Activated CD8-positive, alpha-beta T cell treated with anti-CD3 and anti-CD28 coated beads for 36 hours (primary cell): ENCODE data around the gene COL18A1. TPM values are rescaled to one million over a fixed set of nuclear protein-coding genes. Genes with fewer than 3 reads are reported as not detected.

ENCODE experiments used
- ATAC-seq: fragments of 200-7000 bp; cut with Tn5 transposase; one replicate; pipeline ENCODE4 v1.10.0; 2021; ENCODE audit warnings: mild to moderate bottlenecking, moderate library complexity
- CTCF ChIA-PET: fragments of 350-600 bp; sonication (Branson Sonifier 250); formaldehyde crosslinking; loops from one replicate; lab custom pipeline; 2021; ENCODE audit warnings: antibody characterized with exemption; lab: Charles Lee
- POLR2A ChIA-PET: fragments of 350-600 bp; sonication (Branson Sonifier 250); formaldehyde crosslinking; loops from one replicate; lab custom pipeline; 2021; ENCODE audit warnings: antibody characterized with exemption; lab: Charles Lee
- DNase-seq: peaks from one replicate; pipeline ENCODE4 v3.0.0-alpha.2; 2020
- H3K27ac Mint-ChIP-seq: one replicate; pipeline ENCODE4 v1.8.0; 2021; ENCODE audit warnings: mild to moderate bottlenecking, mixed read lengths
- H3K27me3 Mint-ChIP-seq: one replicate; pipeline ENCODE4 v1.8.0; 2021; ENCODE audit warnings: mixed read lengths
- H3K36me3 Mint-ChIP-seq: one replicate; pipeline ENCODE4 v1.8.0; 2021; ENCODE audit warnings: low read depth, mixed read lengths
- H3K4me1 Mint-ChIP-seq: one replicate; pipeline ENCODE4 v1.8.0; 2021; ENCODE audit warnings: low read depth, mixed read lengths
- H3K4me3 Mint-ChIP-seq: one replicate; pipeline ENCODE4 v1.8.0; 2021; ENCODE audit warnings: mild to moderate bottlenecking, moderate library complexity, mixed read lengths
- H3K9me3 Mint-ChIP-seq: one replicate; pipeline ENCODE4 v1.8.0; 2021; ENCODE audit warnings: mixed read lengths
- intact Hi-C: fragments of 100-400 bp; cut with micrococcal nuclease; formaldehyde crosslinking; loops from one replicate; pipeline ENCODE4 v1.10.0; 2022
- total RNA-seq, 2 experiments: library from RNA; stranded (reverse); gene quantifications; one replicate each; pipeline ENCODE4 v1.2.3, GENCODE V29; 2021
- TF ChIP-seq, protein P1 (sequence below): fragments of 200-600 bp; IDR thresholded peaks from one replicate; pipeline ENCODE4 v1.8.0; 2022; ENCODE audit warnings: antibody characterized with exemption, mild to moderate bottlenecking

COL18A1 gene
- total RNA-seq, 2 experiments from 2014 or later, result 9.4 to 9.7 TPM

DNA sequence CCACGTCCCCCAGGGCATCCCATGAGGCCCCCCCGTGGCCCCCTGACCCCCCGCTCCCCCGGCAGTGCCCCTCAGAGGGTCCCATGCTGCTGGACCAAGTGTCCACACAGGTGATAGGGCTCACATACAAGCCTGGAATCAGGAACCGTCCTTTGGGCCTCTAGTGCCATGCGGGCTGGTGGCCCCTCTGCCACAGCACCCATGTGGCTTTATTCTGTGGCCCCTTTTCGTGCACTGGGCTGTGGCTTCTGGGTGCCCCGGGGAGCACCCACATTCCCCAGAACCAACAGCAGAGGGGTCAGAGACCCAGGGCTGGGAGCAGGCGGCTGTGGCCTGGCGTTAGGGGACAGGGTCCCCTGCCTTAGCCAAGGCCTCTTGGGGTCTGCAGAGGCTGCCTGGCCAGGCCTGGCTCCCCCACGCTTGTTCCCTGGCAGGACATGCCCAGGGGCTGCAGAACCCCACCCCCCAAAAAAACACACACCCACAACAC lies 105.5 kb downstream of the COL18A1 start:
- ATAC-seq (no peak), DNase-seq (no peak)
- TF ChIP-seq, protein P1, sequence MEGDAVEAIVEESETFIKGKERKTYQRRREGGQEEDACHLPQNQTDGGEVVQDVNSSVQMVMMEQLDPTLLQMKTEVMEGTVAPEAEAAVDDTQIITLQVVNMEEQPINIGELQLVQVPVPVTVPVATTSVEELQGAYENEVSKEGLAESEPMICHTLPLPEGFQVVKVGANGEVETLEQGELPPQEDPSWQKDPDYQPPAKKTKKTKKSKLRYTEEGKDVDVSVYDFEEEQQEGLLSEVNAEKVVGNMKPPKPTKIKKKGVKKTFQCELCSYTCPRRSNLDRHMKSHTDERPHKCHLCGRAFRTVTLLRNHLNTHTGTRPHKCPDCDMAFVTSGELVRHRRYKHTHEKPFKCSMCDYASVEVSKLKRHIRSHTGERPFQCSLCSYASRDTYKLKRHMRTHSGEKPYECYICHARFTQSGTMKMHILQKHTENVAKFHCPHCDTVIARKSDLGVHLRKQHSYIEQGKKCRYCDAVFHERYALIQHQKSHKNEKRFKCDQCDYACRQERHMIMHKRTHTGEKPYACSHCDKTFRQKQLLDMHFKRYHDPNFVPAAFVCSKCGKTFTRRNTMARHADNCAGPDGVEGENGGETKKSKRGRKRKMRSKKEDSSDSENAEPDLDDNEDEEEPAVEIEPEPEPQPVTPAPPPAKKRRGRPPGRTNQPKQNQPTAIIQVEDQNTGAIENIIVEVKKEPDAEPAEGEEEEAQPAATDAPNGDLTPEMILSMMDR, result no peak
- CTCF ChIA-PET, result no interaction called here
- Mint-ChIP-seq H3K4me1 (no peaks in the 10 kb centered on the region), H3K27ac (no peak overlapping the region), H3K27me3 (no peaks in the 10 kb centered on the region), H3K36me3 (peaks cover 9% of the 10 kb centered on the region), H3K4me3 (no peak overlapping the region), H3K9me3 (no peaks in the 10 kb centered on the region)
- POLR2A ChIA-PET, result interaction anchor here (1.1 to 1.4 kb wide), 2 partner anchors 11 to 15 kb away, joined by 3 to 4 read pairs; no protein-coding TSS in a partner anchor
- intact Hi-C loops, result no loop called here

DNA sequence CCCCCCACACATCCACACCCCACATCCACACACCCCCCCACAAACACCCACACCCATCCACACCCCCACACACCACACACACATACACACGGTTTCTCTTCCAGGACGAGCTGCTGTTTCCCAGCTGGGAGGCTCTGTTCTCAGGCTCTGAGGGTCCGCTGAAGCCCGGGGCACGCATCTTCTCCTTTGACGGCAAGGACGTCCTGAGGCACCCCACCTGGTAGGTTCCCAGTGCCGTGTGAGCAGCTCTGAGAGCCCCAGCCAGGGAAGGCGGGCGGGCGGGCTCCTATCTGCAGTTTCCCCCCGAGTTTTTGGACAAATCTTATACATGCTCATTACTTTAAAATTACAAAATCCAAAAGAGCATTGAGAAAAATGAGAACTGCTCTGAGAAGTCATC lies 106.0 kb downstream of the COL18A1 start:
- intact Hi-C loops, result no loop called here
- POLR2A ChIA-PET, result interaction anchor here (1.4 kb wide), 1 partner anchor 10 kb away, joined by 3 read pairs; no protein-coding TSS in a partner anchor
- Mint-ChIP-seq H3K4me3 (no peak overlapping the region), H3K36me3 (peaks cover 9% of the 10 kb centered on the region), H3K4me1 (no peaks in the 10 kb centered on the region), H3K27me3 (no peaks in the 10 kb centered on the region), H3K9me3 (no peaks in the 10 kb centered on the region), H3K27ac (no peak overlapping the region)
- CTCF ChIA-PET, result no interaction called here
- TF ChIP-seq, protein P1, result no peak
- DNase-seq (no peak), ATAC-seq (no peak)

DNA sequence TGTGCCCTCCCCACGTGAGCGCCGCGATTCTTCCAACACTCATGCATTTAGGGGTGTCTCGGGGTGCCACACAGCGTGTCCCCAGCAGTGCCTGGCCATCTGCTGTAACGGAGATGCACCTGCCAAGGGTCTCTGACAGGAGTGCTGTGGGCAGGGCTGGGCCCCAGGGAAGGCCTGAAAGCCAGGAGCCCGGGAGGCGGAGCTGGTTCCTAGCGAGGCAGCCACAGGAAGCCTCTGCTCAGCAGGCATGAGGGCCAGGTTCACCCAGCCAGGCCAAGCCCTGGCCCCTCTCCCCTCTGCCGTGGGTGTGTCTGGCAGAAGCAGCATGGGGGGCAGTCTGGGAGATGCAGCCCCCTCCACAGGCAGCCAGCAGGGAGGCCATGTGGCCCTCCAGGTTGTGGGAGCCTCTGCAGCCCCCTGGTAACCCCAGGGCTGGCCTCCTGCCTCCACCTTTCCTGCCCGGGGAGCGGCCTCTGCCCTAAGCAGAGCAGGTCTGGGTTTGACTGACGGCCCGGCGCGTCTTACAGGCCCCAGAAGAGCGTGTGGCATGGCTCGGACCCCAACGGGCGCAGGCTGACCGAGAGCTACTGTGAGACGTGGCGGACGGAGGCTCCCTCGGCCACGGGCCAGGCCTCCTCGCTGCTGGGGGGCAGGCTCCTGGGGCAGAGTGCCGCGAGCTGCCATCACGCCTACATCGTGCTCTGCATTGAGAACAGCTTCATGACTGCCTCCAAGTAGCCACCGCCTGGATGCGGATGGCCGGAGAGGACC lies 106.9 kb downstream of the COL18A1 start:
- H3K36me3 Mint-ChIP-seq, result peaks cover 12% of the 10 kb centered on the region
- no peaks in the 10 kb centered on the region for H3K4me1 Mint-ChIP-seq
- no peaks in the 10 kb centered on the region for H3K27me3 Mint-ChIP-seq
- POLR2A ChIA-PET, result interaction anchor here (1.2 to 1.4 kb wide), 2 partner anchors 10 to 24 kb away, joined by 3 to 6 read pairs; no protein-coding TSS in a partner anchor
- no peak for DNase-seq
- TF ChIP-seq, protein P1, result no peak
- CTCF ChIA-PET, result no interaction called here
- ATAC-seq, result no peak
- no peak overlapping the region for H3K4me3 Mint-ChIP-seq
- intact Hi-C loops, result no loop called here
- no peak overlapping the region for H3K27ac Mint-ChIP-seq
- H3K9me3 Mint-ChIP-seq, result no peaks in the 10 kb centered on the region

DNA sequence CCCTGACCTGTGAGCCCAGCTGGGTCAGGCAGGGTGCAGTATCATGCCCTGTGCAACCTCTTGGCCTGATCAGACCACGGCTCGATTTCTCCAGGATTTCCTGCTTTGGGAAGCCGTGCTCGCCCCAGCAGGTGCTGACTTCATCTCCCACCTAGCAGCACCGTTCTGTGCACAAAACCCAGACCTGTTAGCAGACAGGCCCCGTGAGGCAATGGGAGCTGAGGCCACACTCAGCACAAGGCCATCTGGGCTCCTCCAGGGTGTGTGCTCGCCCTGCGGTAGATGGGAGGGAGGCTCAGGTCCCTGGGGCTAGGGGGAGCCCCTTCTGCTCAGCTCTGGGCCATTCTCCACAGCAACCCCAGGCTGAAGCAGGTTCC lies 107.6 kb downstream of the COL18A1 start:
- intact Hi-C loops, result no loop called here
- Mint-ChIP-seq H3K4me1 (peaks cover 4% of the 10 kb centered on the region), H3K9me3 (no peaks in the 10 kb centered on the region), H3K27me3 (no peaks in the 10 kb centered on the region), H3K4me3 (no peak overlapping the region), H3K27ac (no peak overlapping the region), H3K36me3 (peaks cover 18% of the 10 kb centered on the region)
- TF ChIP-seq, protein P1, result no peak
- ChIA-PET POLR2A (interaction anchor here (1.2 to 1.4 kb wide), 2 partner anchors 9 to 24 kb away, joined by 3 to 6 read pairs; no protein-coding TSS in a partner anchor), CTCF (no interaction called here)
- DNase-seq (no peak), ATAC-seq (no peak)
